Natural killer cell (primary cell): ENCODE results near the gene PDE4D. TPM values are rescaled to one million over a fixed set of nuclear protein-coding genes. Genes with fewer than 3 reads are reported as not detected.

Source experiments
- ATAC-seq, 3 donors: fragments of 150-1000 bp in 2 of 3; fragments of 200-7000 bp in 1 of 3; cut with Tn5 transposase; 1 replicate in 1 of 3; 2 replicates in 2 of 3; pipeline ENCODE4 v1.10.0; 2021; ENCODE audit warnings: mild to moderate bottlenecking in 2 of 3, moderate library complexity in 2 of 3
- DNase-seq, 2 donors: peaks; one replicate each; pipeline versions ENCODE4 v3.0.0 to v3.0.0-alpha.2; 2013 to 2021; ENCODE audit warnings: mixed read lengths in 1 of 2
- H3K27ac ChIP-seq: one replicate; pipeline ENCODE4 v1.5.1; 2013; ENCODE audit warnings: mild to moderate bottlenecking, low read length
- H3K27me3 ChIP-seq: one replicate; pipeline ENCODE4 v1.6.1; 2013; ENCODE audit warnings: low read length; ENCODE audit not compliant: control insufficient read depth, insufficient read depth
- H3K36me3 ChIP-seq: one replicate; pipeline ENCODE4 v1.6.1; 2013; ENCODE audit warnings: low read length; ENCODE audit not compliant: control insufficient read depth, insufficient read depth
- H3K4me1 ChIP-seq: one replicate; pipeline ENCODE4 v1.6.1; 2013; ENCODE audit warnings: low read length; ENCODE audit not compliant: control insufficient read depth, insufficient read depth
- H3K4me3 ChIP-seq: one replicate; pipeline ENCODE4 v1.5.1; 2013; ENCODE audit warnings: low read length
- H3K9me3 ChIP-seq: one replicate; pipeline ENCODE4 v1.6.1; 2013; ENCODE audit warnings: low read length; ENCODE audit not compliant: control insufficient read depth, insufficient read depth
- H3K27ac Mint-ChIP-seq, 2 donors: one replicate each; pipeline ENCODE4 v1.8.0; 2022; ENCODE audit warnings: mild to moderate bottlenecking in 2 of 2, mixed read lengths in 2 of 2, moderate library complexity in 1 of 2
- H3K27me3 Mint-ChIP-seq, 2 donors: one replicate each; pipeline ENCODE4 v1.8.0; 2022; ENCODE audit warnings: low read depth in 2 of 2, mixed read lengths in 2 of 2
- H3K36me3 Mint-ChIP-seq: one replicate; pipeline ENCODE4 v1.8.0; 2022; ENCODE audit warnings: mixed read lengths
- H3K4me1 Mint-ChIP-seq, 2 donors: one replicate each; pipeline ENCODE4 v1.8.0; 2022; ENCODE audit warnings: mixed read lengths in 2 of 2
- H3K4me3 Mint-ChIP-seq: one replicate; pipeline ENCODE4 v1.8.0; 2022; ENCODE audit warnings: mild to moderate bottlenecking, moderate library complexity, mixed read lengths
- H3K9me3 Mint-ChIP-seq, 2 donors: one replicate each; pipeline ENCODE4 v1.8.0; 2022; ENCODE audit warnings: mixed read lengths in 2 of 2
- WGBS: methylation state at CpG from one replicate; pipeline ENCODE4 v1.1.7; 2013; ENCODE audit warnings: missing lambda C conversion rate; ENCODE audit not compliant: insufficient coverage; 5-methylcytosine and 5-hydroxymethylcytosine counted together
- intact Hi-C: fragments of 100-400 bp; cut with micrococcal nuclease; formaldehyde crosslinking; loops from one replicate; pipeline ENCODE4 v1.14.2; 2022
- total RNA-seq, 4 donors: library from RNA; stranded (reverse); fragments of 120-200 nt in 1 of 4; gene quantifications; one replicate each; pipeline versions ENCODE4 v1.2.3 to v1.2.4, GENCODE V29; 2013 to 2022
- TF ChIP-seq, protein P1 (sequence below): fragments of 200-600 bp; IDR thresholded peaks from one replicate; pipeline ENCODE4 v1.8.0; 2022; ENCODE audit warnings: antibody characterized with exemption

PDE4D gene
- total RNA-seq, 3 donors from 2014 or later (not counting 1 experiment from before 2014, with no cell fraction given) = 109 to 170 (median 116) TPM

DNA sequence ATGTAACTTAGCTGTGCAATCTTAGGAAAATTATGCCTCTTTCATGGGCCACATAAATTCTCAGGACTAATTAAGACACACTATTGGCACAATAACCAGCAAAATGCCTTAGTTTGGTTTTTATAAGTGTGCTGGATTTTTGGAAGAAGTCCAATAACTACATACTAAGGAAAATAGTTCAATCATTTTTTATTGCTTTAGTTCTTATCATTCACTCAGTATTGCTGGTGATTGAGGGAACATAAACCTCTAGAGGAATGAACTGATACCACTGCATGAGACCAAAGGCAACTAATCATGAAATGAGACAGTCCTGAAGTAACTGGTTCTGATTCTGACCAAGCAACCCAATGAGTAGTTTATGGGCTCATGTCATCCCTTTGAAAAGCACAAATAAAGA, 571.5 kb downstream of the PDE4D start:
- ATAC-seq (no peak), DNase-seq (no peak)
- Mint-ChIP-seq H3K27me3 (no peaks in the 10 kb centered on the region), H3K4me1 (peaks cover 0 to 16% of the 10 kb centered on the region in 2 donors), H3K36me3 (no peaks in the 10 kb centered on the region), H3K27ac (no peak overlapping the region), H3K4me3 (no peak overlapping the region), H3K9me3 (no peaks in the 10 kb centered on the region)
- no peaks in the 10 kb centered on the region for H3K4me1 ChIP-seq
- no peak overlapping the region for H3K27ac ChIP-seq
- TF ChIP-seq, protein P1, sequence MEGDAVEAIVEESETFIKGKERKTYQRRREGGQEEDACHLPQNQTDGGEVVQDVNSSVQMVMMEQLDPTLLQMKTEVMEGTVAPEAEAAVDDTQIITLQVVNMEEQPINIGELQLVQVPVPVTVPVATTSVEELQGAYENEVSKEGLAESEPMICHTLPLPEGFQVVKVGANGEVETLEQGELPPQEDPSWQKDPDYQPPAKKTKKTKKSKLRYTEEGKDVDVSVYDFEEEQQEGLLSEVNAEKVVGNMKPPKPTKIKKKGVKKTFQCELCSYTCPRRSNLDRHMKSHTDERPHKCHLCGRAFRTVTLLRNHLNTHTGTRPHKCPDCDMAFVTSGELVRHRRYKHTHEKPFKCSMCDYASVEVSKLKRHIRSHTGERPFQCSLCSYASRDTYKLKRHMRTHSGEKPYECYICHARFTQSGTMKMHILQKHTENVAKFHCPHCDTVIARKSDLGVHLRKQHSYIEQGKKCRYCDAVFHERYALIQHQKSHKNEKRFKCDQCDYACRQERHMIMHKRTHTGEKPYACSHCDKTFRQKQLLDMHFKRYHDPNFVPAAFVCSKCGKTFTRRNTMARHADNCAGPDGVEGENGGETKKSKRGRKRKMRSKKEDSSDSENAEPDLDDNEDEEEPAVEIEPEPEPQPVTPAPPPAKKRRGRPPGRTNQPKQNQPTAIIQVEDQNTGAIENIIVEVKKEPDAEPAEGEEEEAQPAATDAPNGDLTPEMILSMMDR = no peak
- no peaks in the 10 kb centered on the region for H3K36me3 ChIP-seq
- H3K27me3 ChIP-seq = no peaks in the 10 kb centered on the region
- H3K9me3 ChIP-seq = no peaks in the 10 kb centered on the region
- H3K4me3 ChIP-seq = no peak overlapping the region
- intact Hi-C loops = no loop called here

GRCh38 chr5:59321642-59322041, 571.9 kb downstream of the PDE4D start:
- Mint-ChIP-seq H3K4me3 (no peak overlapping the region), H3K4me1 (peaks cover 0 to 16% of the 10 kb centered on the region in 2 donors), H3K9me3 (no peaks in the 10 kb centered on the region), H3K27ac (peak overlapping the region in 1 of 2 donors; percentile 38), H3K27me3 (no peaks in the 10 kb centered on the region), H3K36me3 (no peaks in the 10 kb centered on the region)
- 97% methylated on average over 3 of the region's 3 CpGs for WGBS
- Histone ChIP-seq H3K9me3 (no peaks in the 10 kb centered on the region), H3K27ac (no peak overlapping the region), H3K4me1 (no peaks in the 10 kb centered on the region), H3K4me3 (no peak overlapping the region), H3K36me3 (no peaks in the 10 kb centered on the region), H3K27me3 (no peaks in the 10 kb centered on the region)
- intact Hi-C loops = no loop called here
- TF ChIP-seq, protein P1 = no peak
- DNase-seq = no peak
- ATAC-seq = no peak

GRCh38 chr5:59320420-59320819, 573.1 kb downstream of the PDE4D start:
- TF ChIP-seq, protein P1 = no peak
- no peaks in the 10 kb centered on the region for H3K36me3 ChIP-seq
- H3K27ac ChIP-seq = no peak overlapping the region
- H3K9me3 ChIP-seq = no peaks in the 10 kb centered on the region
- no peaks in the 10 kb centered on the region for H3K27me3 ChIP-seq
- H3K36me3 Mint-ChIP-seq = no peaks in the 10 kb centered on the region
- H3K27ac Mint-ChIP-seq = no peak overlapping the region
- H3K4me1 ChIP-seq = no peaks in the 10 kb centered on the region
- no peak overlapping the region for H3K4me3 ChIP-seq
- no peak for ATAC-seq
- no peak for DNase-seq
- intact Hi-C loops = no loop called here
- H3K27me3 Mint-ChIP-seq = no peaks in the 10 kb centered on the region
- H3K9me3 Mint-ChIP-seq = no peaks in the 10 kb centered on the region
- peaks cover 0 to 16% of the 10 kb centered on the region in 2 donors for H3K4me1 Mint-ChIP-seq
- no peak overlapping the region for H3K4me3 Mint-ChIP-seq
- 100% methylated on average over 1 of the region's 2 CpGs for WGBS

- ATAC-seq = no peak
- no peak overlapping the region for H3K4me3 Mint-ChIP-seq
These were observed 574.3 kb downstream of the PDE4D start for GRCh38 chr5:59319250-59319649.

More at GRCh38 chr5:59319250-59319649, 574.3 kb downstream of the PDE4D start:
- intact Hi-C loops = no loop called here
- H3K36me3 Mint-ChIP-seq = no peaks in the 10 kb centered on the region
- no peaks in the 10 kb centered on the region for H3K4me1 ChIP-seq
- H3K27me3 Mint-ChIP-seq = no peaks in the 10 kb centered on the region
- H3K9me3 ChIP-seq = no peaks in the 10 kb centered on the region
- no peaks in the 10 kb centered on the region for H3K9me3 Mint-ChIP-seq
- H3K27ac ChIP-seq = no peak overlapping the region
- no peak overlapping the region for H3K27ac Mint-ChIP-seq
- H3K4me1 Mint-ChIP-seq = peaks cover 0 to 16% of the 10 kb centered on the region in 2 donors
- no peaks in the 10 kb centered on the region for H3K36me3 ChIP-seq
- no peak for DNase-seq
- no peak overlapping the region for H3K4me3 ChIP-seq
- H3K27me3 ChIP-seq = no peaks in the 10 kb centered on the region
- TF ChIP-seq, protein P1 = no peak
